Ascending aorta (tissue), 2 donors: ENCODE results near the gene RGS6. TPM values are rescaled to one million over a fixed set of nuclear protein-coding genes. Genes with fewer than 3 reads are reported as not detected.

Experiments used
- DNase-seq, 2 donors: peaks; one replicate each; pipeline ENCODE4 v3.0.0-alpha.2; 2019; ENCODE audit warnings: low spot score in 2 of 2
- H3K27ac ChIP-seq, 2 donors: fragments of 200-600 bp; sonication (generic); one replicate each; pipeline ENCODE4 v1.5.1; 2016 to 2017; ENCODE audit warnings: mild to moderate bottlenecking in 1 of 2
- H3K27me3 ChIP-seq: fragments of 200-600 bp; sonication (generic); one replicate; pipeline ENCODE4 v1.5.1; 2017
- H3K36me3 ChIP-seq, 2 donors: fragments of 200-600 bp; sonication (generic); one replicate each; pipeline ENCODE4 v1.5.1; 2016
- H3K4me1 ChIP-seq, 2 donors: fragments of 200-600 bp; sonication (generic); one replicate each; pipeline ENCODE4 v1.5.1; 2016 to 2017; ENCODE audit warnings: mild to moderate bottlenecking in 1 of 2
- H3K4me3 ChIP-seq, 2 donors: fragments of 200-600 bp; sonication (generic); one replicate each; pipeline ENCODE4 v1.5.1; 2016 to 2017; ENCODE audit warnings: mild to moderate bottlenecking in 1 of 2
- H3K9me3 ChIP-seq, 2 donors: fragments of 200-600 bp; sonication (generic); one replicate each; pipeline ENCODE4 v1.5.1; 2016
- intact Hi-C: fragments of 100-400 bp; cut with DNase I; formaldehyde crosslinking; loops from one replicate; pipeline ENCODE4 v1.15.1; 2023
- total RNA-seq: library from RNA; depleted of rRNA; stranded (reverse); fragments of >200 nt; gene quantifications from one replicate; pipeline ENCODE4 v1.1.0, GENCODE V29; 2016
- TF ChIP-seq, protein P1 (sequence below), 3 experiments: fragments of 200-600 bp in 2 of 3; fragments of 450-650 bp in 1 of 3; sonication (generic) in 2 of 3; IDR thresholded peaks; one replicate each; pipeline ENCODE4 v1.5.1; 2016 to 2019; ENCODE audit warnings: antibody characterized with exemption in 3 of 3, mild to moderate bottlenecking in 1 of 3, moderate library complexity in 1 of 3

Gene RGS6
- total RNA-seq, 1 donor from 2014 or later, result 0.11 TPM

DNA sequence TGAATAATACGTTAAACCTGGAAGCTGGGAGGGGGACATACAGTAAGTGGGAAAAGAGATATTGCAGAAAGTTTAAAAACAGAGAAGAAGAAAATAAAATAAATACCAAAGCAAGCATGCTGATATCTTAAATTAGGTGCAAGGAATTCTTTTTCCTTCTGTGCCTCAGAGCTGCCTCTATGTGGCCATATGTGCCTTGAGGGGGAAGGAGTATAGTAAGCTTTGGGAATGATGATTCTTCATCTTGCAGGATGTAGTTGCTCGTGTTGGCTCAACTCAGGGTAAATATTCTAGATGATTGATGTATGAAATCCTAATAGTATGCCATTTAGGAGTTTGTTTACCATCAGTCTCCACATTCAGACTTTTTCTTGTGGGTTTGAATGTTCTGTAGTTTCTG is 251.4 kb downstream of the RGS6 start:
- no peaks in the 10 kb centered on the region for H3K36me3 ChIP-seq
- H3K27me3 ChIP-seq, result no peaks in the 10 kb centered on the region
- peaks cover 0 to 8% of the 10 kb centered on the region in 2 donors for H3K4me1 ChIP-seq
- intact Hi-C loops, result no loop called here
- no peak for DNase-seq
- H3K9me3 ChIP-seq, result no peaks in the 10 kb centered on the region
- no peak overlapping the region for H3K27ac ChIP-seq
- TF ChIP-seq, protein P1, sequence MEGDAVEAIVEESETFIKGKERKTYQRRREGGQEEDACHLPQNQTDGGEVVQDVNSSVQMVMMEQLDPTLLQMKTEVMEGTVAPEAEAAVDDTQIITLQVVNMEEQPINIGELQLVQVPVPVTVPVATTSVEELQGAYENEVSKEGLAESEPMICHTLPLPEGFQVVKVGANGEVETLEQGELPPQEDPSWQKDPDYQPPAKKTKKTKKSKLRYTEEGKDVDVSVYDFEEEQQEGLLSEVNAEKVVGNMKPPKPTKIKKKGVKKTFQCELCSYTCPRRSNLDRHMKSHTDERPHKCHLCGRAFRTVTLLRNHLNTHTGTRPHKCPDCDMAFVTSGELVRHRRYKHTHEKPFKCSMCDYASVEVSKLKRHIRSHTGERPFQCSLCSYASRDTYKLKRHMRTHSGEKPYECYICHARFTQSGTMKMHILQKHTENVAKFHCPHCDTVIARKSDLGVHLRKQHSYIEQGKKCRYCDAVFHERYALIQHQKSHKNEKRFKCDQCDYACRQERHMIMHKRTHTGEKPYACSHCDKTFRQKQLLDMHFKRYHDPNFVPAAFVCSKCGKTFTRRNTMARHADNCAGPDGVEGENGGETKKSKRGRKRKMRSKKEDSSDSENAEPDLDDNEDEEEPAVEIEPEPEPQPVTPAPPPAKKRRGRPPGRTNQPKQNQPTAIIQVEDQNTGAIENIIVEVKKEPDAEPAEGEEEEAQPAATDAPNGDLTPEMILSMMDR (IDR thresholded peaks at IDR 0.05), result no peak
- no peak overlapping the region for H3K4me3 ChIP-seq

DNA sequence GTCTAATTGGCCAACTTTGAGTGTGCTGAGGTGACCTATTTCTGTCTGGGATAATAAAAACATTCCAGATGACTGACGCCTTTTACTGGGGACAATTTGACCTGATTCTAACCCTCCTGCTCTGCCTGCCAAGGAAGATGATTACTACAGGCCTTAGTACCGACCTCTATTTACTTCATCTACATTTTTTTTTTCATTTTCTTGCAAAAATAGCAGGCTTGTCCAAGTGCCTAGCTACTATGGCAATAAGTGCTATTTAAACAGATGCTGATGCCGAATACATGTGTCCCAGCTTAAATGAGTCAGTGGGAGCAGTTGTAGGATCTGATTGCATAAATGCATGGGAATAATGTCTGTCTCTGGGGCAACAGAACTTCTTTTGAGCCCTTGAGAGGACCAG is 254.3 kb downstream of the RGS6 start:
- peak overlapping the region in 1 of 2 donors; percentile 14 for H3K4me3 ChIP-seq
- peak overlapping the region in 1 of 2 donors; percentile 47 for H3K27ac ChIP-seq
- intact Hi-C loops, result no loop called here
- H3K27me3 ChIP-seq, result no peaks in the 10 kb centered on the region
- H3K9me3 ChIP-seq, result no peaks in the 10 kb centered on the region
- TF ChIP-seq, protein P1 (IDR thresholded peaks at IDR 0.05), result no peak
- peak in 1 of 2 donors; percentile 66 for DNase-seq
- H3K4me1 ChIP-seq, result peaks cover 0 to 8% of the 10 kb centered on the region in 2 donors
- H3K36me3 ChIP-seq, result no peaks in the 10 kb centered on the region

DNA sequence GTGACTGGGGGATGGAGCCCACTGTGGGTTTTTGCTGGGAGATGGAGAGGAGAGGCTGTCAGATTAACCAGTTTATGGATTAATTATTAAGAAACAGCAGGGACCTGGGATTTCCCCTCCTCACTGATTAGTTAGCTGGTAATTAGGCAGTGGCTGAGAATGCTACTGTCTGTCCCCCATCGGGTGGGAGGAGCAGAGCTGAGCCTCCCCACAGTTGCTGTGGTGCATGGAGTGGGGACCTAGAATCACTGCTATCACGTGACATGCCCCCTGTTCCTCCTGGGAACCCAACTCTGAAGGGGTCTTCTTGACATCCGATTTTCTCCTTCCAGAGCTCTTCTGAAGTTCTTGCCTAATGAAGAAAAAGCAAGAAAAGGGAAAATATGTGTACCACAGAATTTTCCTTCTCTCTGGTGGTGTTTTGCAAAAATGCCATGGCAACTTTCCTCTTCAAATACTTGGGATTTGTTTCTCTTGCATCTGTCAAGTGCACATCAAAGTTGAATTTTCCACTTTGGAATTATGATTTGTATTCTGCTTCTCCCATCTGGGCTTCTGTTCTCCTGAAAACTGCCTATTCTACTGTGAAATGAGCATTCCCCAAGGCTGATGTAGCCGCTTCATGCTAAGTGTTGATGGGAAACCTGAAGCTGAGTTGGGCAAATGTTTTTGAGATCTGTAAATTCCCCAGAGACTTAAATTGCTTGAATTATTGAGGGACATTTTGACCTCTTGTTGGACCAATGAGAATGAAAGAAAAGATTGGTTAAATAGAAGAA is 264.2 kb downstream of the RGS6 start:
- TF ChIP-seq, protein P1 (IDR thresholded peaks at IDR 0.05), result no peak
- Histone ChIP-seq H3K4me3 (no peak overlapping the region), H3K4me1 (no peaks in the 10 kb centered on the region), H3K36me3 (no peaks in the 10 kb centered on the region), H3K27me3 (no peaks in the 10 kb centered on the region), H3K9me3 (no peaks in the 10 kb centered on the region), H3K27ac (no peak overlapping the region)
- no peak for DNase-seq
- intact Hi-C loops, result no loop called here

DNA sequence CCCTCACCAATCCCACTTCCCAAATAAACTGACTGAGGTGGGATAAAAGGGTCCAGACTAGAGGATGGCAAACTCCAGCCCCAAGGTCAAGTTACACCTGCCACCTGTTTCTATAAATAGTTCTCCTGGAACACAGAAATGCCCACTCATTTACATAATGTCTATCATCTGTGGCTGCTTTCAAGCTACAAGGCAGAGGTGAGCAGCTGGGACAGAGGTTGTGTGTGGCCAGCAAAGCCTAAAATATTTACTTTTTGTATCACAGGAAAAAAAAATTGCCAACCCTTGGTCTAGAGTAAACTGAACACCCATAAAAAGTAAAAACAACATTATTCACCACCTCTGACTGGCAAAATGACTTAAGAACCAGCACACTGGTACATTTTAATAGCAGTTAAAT is 269.4 kb downstream of the RGS6 start:
- no peaks in the 10 kb centered on the region for H3K4me1 ChIP-seq
- H3K27ac ChIP-seq, result no peak overlapping the region
- H3K27me3 ChIP-seq, result no peaks in the 10 kb centered on the region
- no peak for DNase-seq
- no peaks in the 10 kb centered on the region for H3K9me3 ChIP-seq
- intact Hi-C loops, result no loop called here
- H3K4me3 ChIP-seq, result no peak overlapping the region
- no peaks in the 10 kb centered on the region for H3K36me3 ChIP-seq
- TF ChIP-seq, protein P1 (IDR thresholded peaks at IDR 0.05), result no peak

DNA sequence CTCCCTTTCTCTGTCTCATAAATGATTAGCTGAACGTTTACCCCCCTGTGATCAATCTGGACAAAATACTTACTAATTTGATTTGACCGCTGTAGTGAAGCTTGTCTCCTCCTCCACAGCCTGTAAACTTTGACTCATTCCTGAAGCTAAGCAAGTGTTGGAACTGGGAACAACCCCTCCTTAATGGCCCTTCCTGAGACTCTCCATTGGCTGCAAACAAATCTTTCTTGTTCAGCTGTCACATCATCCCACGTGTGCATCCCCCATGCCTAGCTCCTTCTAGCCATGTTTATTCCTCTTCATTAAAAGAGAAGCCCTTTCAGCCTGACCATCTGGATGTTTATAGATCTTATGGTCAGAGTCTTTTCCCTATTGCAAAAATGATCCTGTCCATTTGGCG is 281.2 kb downstream of the RGS6 start:
- Histone ChIP-seq H3K9me3 (peaks cover 0 to 4% of the 10 kb centered on the region in 2 donors), H3K27me3 (no peaks in the 10 kb centered on the region), H3K36me3 (no peaks in the 10 kb centered on the region), H3K4me3 (no peak overlapping the region), H3K27ac (no peak overlapping the region), H3K4me1 (no peaks in the 10 kb centered on the region)
- TF ChIP-seq, protein P1 (IDR thresholded peaks at IDR 0.05), result no peak
- no peak for DNase-seq
- intact Hi-C loops, result no loop called here
